HG03442 (cell line): ENCODE data around the gene PGF.

ENCODE experiments used
- ATAC-seq: cut with Tn5 transposase; IDR thresholded peaks from one replicate; pipeline ENCODE4 v1.9.1; 2021; ENCODE audit warnings: mild to moderate bottlenecking, moderate library complexity; ENCODE audit not compliant: unreplicated experiment

The PGF gene

DNA sequence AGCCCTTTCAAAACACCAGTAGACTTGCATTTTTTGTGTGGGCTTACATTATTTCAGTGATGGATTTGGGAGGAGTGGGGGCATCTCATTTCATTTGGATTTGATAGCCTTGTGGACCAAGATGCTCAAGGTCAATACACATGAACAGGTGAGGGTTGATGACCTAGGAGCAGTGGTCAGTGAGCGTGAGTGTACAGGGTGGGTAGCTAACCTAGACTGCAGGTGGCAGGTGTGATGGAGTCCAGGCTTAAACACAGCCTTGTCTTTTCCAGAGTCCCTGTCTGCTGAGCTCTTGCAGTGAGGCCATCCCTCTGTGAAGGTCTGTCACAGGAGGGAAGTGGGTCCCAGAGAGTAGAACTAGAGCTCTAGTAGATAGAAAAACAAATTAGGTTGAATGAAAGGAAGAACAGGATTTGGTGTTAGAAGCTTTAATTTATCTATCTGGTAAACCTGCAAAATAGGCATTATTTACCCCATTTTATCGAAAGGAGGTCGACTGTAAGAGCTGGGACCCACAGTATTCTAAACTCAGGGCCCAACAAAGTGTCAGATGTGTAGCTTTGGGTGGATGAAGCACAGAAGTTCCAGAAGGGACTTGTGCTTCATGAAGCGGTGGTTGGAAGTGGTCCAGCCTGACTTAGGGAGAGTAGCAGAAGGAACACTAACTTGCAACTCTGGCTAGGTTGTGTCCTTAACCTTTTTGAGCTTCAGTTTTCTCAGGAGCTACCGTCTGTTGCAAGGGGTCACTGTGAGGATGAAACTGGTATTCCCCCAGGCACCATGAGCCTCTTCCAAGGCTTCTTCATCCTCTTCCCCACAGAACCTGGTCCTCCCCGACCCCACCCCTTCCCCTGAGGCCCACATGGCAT is 50.5 kb downstream of the PGF start:
- ATAC-seq = no peak

DNA sequence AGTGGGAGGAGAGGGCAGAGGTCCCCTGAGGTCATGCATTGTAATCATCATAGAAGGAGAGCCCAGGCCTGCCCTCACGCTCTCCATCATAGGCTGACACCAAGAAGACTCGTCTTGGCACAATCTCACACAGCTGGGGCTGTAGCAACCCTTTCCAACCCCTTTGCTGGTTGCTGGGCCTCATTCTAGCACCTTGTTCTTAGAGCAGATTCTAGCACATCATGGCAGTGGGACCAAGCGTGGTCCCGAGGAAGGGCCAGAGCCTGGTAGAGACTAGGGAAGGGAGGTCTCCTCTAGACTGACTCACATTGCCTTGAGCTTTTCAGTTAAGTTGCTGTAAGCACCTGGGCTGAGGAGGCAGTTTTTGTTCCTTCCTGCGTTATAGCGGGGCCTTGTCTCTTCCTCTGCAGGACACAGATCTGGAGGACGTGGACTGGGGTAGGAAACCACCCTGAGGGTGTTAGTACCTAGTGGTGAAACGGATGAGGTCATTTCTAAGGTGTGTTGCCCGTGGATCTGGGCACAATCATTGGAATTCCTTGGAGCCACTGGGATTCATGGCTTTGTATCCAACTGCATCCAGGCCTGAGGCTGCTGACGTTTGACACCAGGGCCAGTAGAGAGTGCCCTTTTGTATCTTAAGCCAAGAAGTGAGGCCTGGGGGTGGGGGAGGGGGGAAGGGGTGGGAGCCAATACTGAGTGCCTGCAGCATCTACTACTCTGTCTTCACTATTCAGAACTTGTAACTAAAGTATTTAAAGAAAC is 52.3 kb downstream of the PGF start:
- no peak for ATAC-seq

GRCh38 chr14:74898694-74899093 is 56.7 kb downstream of the PGF start:
- ATAC-seq = no peak

DNA sequence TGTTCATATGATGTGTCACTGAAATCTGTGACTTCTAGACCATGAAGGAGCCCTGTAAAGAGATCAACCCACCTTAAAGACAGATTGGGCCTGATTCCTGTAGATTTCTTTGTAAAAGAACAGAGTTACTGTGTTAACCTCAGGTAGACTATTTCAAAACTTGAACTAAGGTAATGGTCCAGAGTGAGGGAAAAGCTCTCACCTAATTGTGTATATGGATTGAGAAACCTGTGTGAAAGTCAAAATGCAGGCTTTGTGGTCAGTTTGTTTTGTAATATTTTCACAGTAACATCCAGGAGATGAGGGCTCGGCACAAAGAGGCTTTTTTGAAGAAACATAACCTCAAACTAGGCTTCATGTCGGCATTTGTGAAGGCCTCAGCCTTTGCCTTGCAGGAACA is 57.3 kb downstream of the PGF start:
- ATAC-seq = no peak

DNA sequence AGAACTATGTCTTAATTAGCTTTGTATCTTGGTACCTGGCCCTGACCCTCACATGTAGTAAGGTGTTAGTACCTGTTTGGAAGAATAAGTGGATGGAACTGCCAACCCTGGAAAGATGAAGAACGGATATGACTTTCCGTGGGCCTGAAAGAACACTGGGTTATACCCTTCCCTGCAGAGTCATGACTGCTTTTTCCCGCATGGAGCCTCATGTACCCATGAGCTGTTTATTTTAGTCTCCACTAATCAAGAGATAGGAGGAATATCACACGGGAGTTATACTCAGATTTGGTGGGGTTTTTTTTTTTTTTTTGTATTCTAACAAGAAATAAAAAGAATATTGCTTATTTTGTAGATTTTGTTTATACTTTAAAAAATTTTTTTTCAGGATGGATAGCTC is 57.8 kb downstream of the PGF start:
- ATAC-seq = no peak

- ATAC-seq = no peak
Observed at GRCh38 chr14:74896400-74896799, 59.0 kb downstream of the PGF start.

DNA sequence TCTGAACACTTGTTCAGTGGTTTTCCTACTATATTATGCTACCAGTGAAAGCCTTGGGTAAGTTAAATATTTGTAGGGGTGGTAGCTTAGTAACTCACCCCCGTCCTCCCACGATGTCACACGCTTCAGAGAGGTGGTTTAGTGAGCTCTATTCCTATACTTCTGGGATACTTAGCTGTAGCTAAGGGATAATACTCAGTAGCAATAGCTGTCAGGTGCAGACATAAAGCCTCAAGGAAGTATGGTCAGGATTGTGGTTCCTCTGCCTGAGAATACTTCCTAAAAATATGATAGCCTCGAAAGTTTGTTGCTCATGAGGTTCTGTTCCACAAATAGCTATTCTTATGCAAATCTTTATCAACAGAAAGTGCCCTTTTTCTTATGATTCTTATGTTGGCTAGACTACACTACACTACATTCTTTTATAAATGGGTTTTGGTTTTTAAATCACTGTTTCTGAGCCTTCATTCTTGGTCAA is 61.7 kb downstream of the PGF start:
- ATAC-seq = no peak

GRCh38 chr14:74892745-74893144 is 62.7 kb downstream of the PGF start:
- no peak for ATAC-seq

GRCh38 chr14:74891870-74892269 is 63.5 kb downstream of the PGF start:
- ATAC-seq = no peak
